ENCODE measurements around the gene ATG9A. TPM values are rescaled to one million over a fixed set of nuclear protein-coding genes. Genes with fewer than 3 reads are reported as not detected.

The ATG9A gene
- total RNA-seq, 4 donors from 2014 or later: 37.8 to 55.1 (median 45.2) TPM

GRCh38 chr2:219244789-219245147, 15.3 kb upstream of the ATG9A start:
- intact Hi-C loops (cut with DNase I): no loop called here
- Histone ChIP-seq H3K9me3 (no peaks in the 10 kb centered on the region), H3K27me3 (no peaks in the 10 kb centered on the region), H3K36me3 (peaks cover 0 to 25% (median 5%) of the 10 kb centered on the region in 3 donors), H3K4me3 (peak overlapping the region; percentile 58 to 87 (median 82)), H3K27ac (peak overlapping the region; percentile 93 to 96 (median 95)), H3K4me1 (peaks cover 32 to 53% (median 43%) of the 10 kb centered on the region in 3 donors)
- WGBS, 2 donors: 35 to 46% methylated on average over 4 of the region's 6 CpGs
- no peak for DNase-seq
- TF ChIP-seq CTCF (IDR thresholded peaks at IDR 0.05): no peak
- no peak for TF ChIP-seq POLR2A (IDR thresholded peaks at IDR 0.05)

GRCh38 chr2:219243291-219243761, 13.9 kb upstream of the ATG9A start:
- 57 to 70% methylated on average over 17 to 18 of the region's 28 CpGs for WGBS, 2 donors
- peak overlapping the region in 1 of 4 donors; percentile 49 for H3K27ac ChIP-seq
- intact Hi-C loops (cut with DNase I): no loop called here
- H3K4me1 ChIP-seq: peaks cover 18 to 38% (median 29%) of the 10 kb centered on the region in 3 donors
- no peaks in the 10 kb centered on the region for H3K9me3 ChIP-seq
- H3K4me3 ChIP-seq: peak overlapping the region in 2 of 4 donors; percentile 27 to 34
- peaks cover 0 to 30% (median 5%) of the 10 kb centered on the region in 3 donors for H3K36me3 ChIP-seq
- DNase-seq: no peak
- TF ChIP-seq CTCF (IDR thresholded peaks at IDR 0.05) (no peak), POLR2A (IDR thresholded peaks at IDR 0.05) (no peak)
- no peaks in the 10 kb centered on the region for H3K27me3 ChIP-seq

GRCh38 chr2:219234331-219234730, 4.9 kb upstream of the ATG9A start:
- WGBS, 2 donors: 90 to 96% methylated on average over 3 of the region's 3 CpGs
- Histone ChIP-seq H3K36me3 (peaks cover 27 to 79% (median 53%) of the 10 kb centered on the region in 3 donors), H3K27ac (no peak overlapping the region), H3K27me3 (no peaks in the 10 kb centered on the region), H3K9me3 (no peaks in the 10 kb centered on the region), H3K4me1 (peaks cover 7 to 19% (median 9%) of the 10 kb centered on the region in 3 donors), H3K4me3 (no peak overlapping the region)
- no peak for DNase-seq
- intact Hi-C loops (cut with DNase I): no loop called here
- TF ChIP-seq POLR2A (IDR thresholded peaks at IDR 0.05): no peak
- no peak for TF ChIP-seq CTCF (IDR thresholded peaks at IDR 0.05)

GRCh38 chr2:219230059-219230540, 664 bp upstream of the ATG9A start:
- no peak for DNase-seq
- no peak for TF ChIP-seq CTCF (IDR thresholded peaks at IDR 0.05)
- TF ChIP-seq POLR2A (IDR thresholded peaks at IDR 0.05): no peak
- Histone ChIP-seq H3K27me3 (no peaks in the 10 kb centered on the region), H3K4me3 (peak overlapping the region; percentile 84 to 90 (median 90)), H3K9me3 (no peaks in the 10 kb centered on the region), H3K36me3 (peaks cover 22 to 64% (median 33%) of the 10 kb centered on the region in 3 donors), H3K27ac (peak overlapping the region; percentile 95 to 99 (median 95)), H3K4me1 (peaks cover 18 to 44% (median 23%) of the 10 kb centered on the region in 3 donors)
- intact Hi-C loops (cut with DNase I): no loop called here
- 0 to 1% methylated on average over 18 to 22 of the region's 24 CpGs for WGBS, 2 donors

GRCh38 chr2:219228911-219229304, 528 bp downstream of the ATG9A start:
- H3K27me3 ChIP-seq: no peaks in the 10 kb centered on the region
- DNase-seq: no peak
- peaks cover 24 to 64% (median 34%) of the 10 kb centered on the region in 3 donors for H3K36me3 ChIP-seq
- H3K9me3 ChIP-seq: no peaks in the 10 kb centered on the region
- intact Hi-C loops (cut with DNase I): no loop called here
- H3K4me3 ChIP-seq: peak overlapping the region; percentile 84 to 90 (median 90)
- no CpG with 5 or more reads among the region's 19 CpGs for whole genome bisulfite sequencing, 2 donors
- peaks cover 18 to 44% (median 23%) of the 10 kb centered on the region in 3 donors for H3K4me1 ChIP-seq
- H3K27ac ChIP-seq: peak overlapping the region; percentile 95 to 99 (median 95)
- TF ChIP-seq POLR2A (IDR thresholded peaks at IDR 0.05) (no peak), CTCF (IDR thresholded peaks at IDR 0.05) (no peak)
